Hematopoietic multipotent progenitor cell treated with erythropoietin and hydrocortisone succinate and interleukin-3 and kit ligand, for 15 days (in vitro differentiated cells): ENCODE measurements around the gene LHX6.

Experiments used
- DNase-seq: peaks from one replicate; pipeline ENCODE4 v3.0.0-alpha.2; 2015; ENCODE audit warnings: low spot score

Gene LHX6

GRCh38 chr9:122190597-122191381 lies 38.0 kb downstream of the LHX6 start:
- no peak for DNase-seq

- DNase-seq: no peak
Measured at GRCh38 chr9:122188369-122188768, 40.4 kb downstream of the LHX6 start.

GRCh38 chr9:122186777-122187470 lies 41.8 kb downstream of the LHX6 start:
- DNase-seq: no peak

GRCh38 chr9:122186301-122186700 lies 42.5 kb downstream of the LHX6 start:
- DNase-seq: no peak

GRCh38 chr9:122184551-122184950 lies 44.2 kb downstream of the LHX6 start:
- no peak for DNase-seq

GRCh38 chr9:122183501-122183900 lies 45.3 kb downstream of the LHX6 start:
- DNase-seq: no peak

- DNase-seq: peak; percentile 22
Measured at GRCh38 chr9:122180633-122181032, 48.1 kb downstream of the LHX6 start.

- no peak for DNase-seq
Measured at GRCh38 chr9:122179690-122180074, 49.1 kb downstream of the LHX6 start.

GRCh38 chr9:122179054-122179689 lies 49.6 kb downstream of the LHX6 start:
- no peak for DNase-seq

- DNase-seq: no peak
Measured at GRCh38 chr9:122176916-122177315, 51.8 kb downstream of the LHX6 start.

GRCh38 chr9:122173670-122174069 lies 55.1 kb downstream of the LHX6 start:
- no peak for DNase-seq

- peak; percentile 67 for DNase-seq
Measured at GRCh38 chr9:122172131-122172530, 56.6 kb downstream of the LHX6 start.

- DNase-seq: no peak
Measured at GRCh38 chr9:122168356-122168755, 60.4 kb downstream of the LHX6 start.

GRCh38 chr9:122164286-122164685 lies 64.5 kb downstream of the LHX6 start:
- no peak for DNase-seq

- DNase-seq: no peak
Measured at GRCh38 chr9:122162415-122162814, 66.3 kb downstream of the LHX6 start.

GRCh38 chr9:122159925-122160246 lies 68.9 kb downstream of the LHX6 start:
- DNase-seq: no peak

GRCh38 chr9:122159026-122159924 lies 69.5 kb downstream of the LHX6 start, which contains the start of the genes MORN5 and NDUFA8:
Gene MORN5 (plus strand): TSS chr9:122159908. CDS start chr9:122159973, 65 bp downstream.
Gene NDUFA8 (minus strand): TSS chr9:122159779. CDS start chr9:122159677, 102 bp downstream.
- peak; percentile 97 for DNase-seq

GRCh38 chr9:122158202-122158601 lies 70.6 kb downstream of the LHX6 start:
- DNase-seq: peak; percentile 75

GRCh38 chr9:122155796-122156195 lies 73.0 kb downstream of the LHX6 start:
- no peak for DNase-seq
